H9 (cell line): ENCODE results near the gene KDM1B. TPM values are rescaled to one million over a fixed set of nuclear protein-coding genes. Genes with fewer than 3 reads are reported as not detected.

Source experiments
- DNase-seq: peaks from one replicate; pipeline ENCODE4 v3.0.0-alpha.2; 2017
- H2AFZ ChIP-seq: one replicate; pipeline ENCODE4 v1.6.1; 2013; ENCODE audit warnings: mild to moderate bottlenecking, low read length, control low read depth, moderate library complexity
- H2AK5ac ChIP-seq: 2 replicates; pipeline ENCODE4 v1.6.1; 2013; ENCODE audit warnings: low read length, control low read depth, mixed read lengths; ENCODE audit not compliant: insufficient read length
- H2BK120ac ChIP-seq: one replicate; pipeline ENCODE4 v1.6.1; 2013; ENCODE audit warnings: low read depth, mild to moderate bottlenecking, low read length, control low read depth, inconsistent platforms; ENCODE audit not compliant: poor library complexity, severe bottlenecking
- H2BK12ac ChIP-seq: 2 replicates; pipeline ENCODE4 v1.6.1; 2013; ENCODE audit warnings: low read length, control low read depth, mixed read lengths, low read depth; ENCODE audit not compliant: insufficient read length
- H2BK15ac ChIP-seq: 2 replicates; pipeline ENCODE4 v1.6.1; 2013; ENCODE audit warnings: low read depth, low read length, control low read depth
- H2BK20ac ChIP-seq: one replicate; pipeline ENCODE4 v1.6.1; 2013; ENCODE audit warnings: low read depth, mild to moderate bottlenecking, low read length, control low read depth, inconsistent platforms; ENCODE audit not compliant: poor library complexity, severe bottlenecking
- H2BK5ac ChIP-seq: 2 replicates; pipeline ENCODE4 v1.6.1; 2013; ENCODE audit warnings: low read length, control low read depth, mixed read lengths; ENCODE audit not compliant: insufficient read length
- H3K14ac ChIP-seq: 2 replicates; pipeline ENCODE4 v1.6.1; 2013; ENCODE audit warnings: low read length, control low read depth; ENCODE audit not compliant: insufficient read depth
- H3K18ac ChIP-seq: 2 replicates; pipeline ENCODE4 v1.6.1; 2013; ENCODE audit warnings: low read depth, mild to moderate bottlenecking, mixed read lengths, low read length, control low read depth; ENCODE audit not compliant: insufficient read length
- H3K23ac ChIP-seq: 2 replicates; pipeline ENCODE4 v1.6.1; 2013; ENCODE audit warnings: low read length, control low read depth, mixed read lengths, low read depth; ENCODE audit not compliant: insufficient read length
- H3K23me2 ChIP-seq: 2 replicates; pipeline ENCODE4 v1.6.1; 2013; ENCODE audit warnings: low read depth, mild to moderate bottlenecking, mixed read lengths, low read length, control low read depth; ENCODE audit not compliant: insufficient read length, poor library complexity, severe bottlenecking
- H3K27ac ChIP-seq: 2 replicates; pipeline ENCODE4 v1.5.1; 2013; ENCODE audit warnings: low read length, control low read depth, mixed read lengths, low read depth; ENCODE audit not compliant: insufficient read length
- H3K27me3 ChIP-seq: 2 replicates; pipeline ENCODE4 v1.6.1; 2013; ENCODE audit warnings: low read length, control low read depth, inconsistent platforms; ENCODE audit not compliant: insufficient read depth
- H3K4ac ChIP-seq: 2 replicates; pipeline ENCODE4 v1.6.1; 2013; ENCODE audit warnings: low read depth, mild to moderate bottlenecking, control low read depth, inconsistent platforms, low read length, moderate library complexity
- H3K4me1 ChIP-seq: 2 replicates; pipeline ENCODE4 v1.6.1; 2013; ENCODE audit warnings: low read length, control low read depth, inconsistent platforms; ENCODE audit not compliant: insufficient read depth
- H3K4me2 ChIP-seq: 2 replicates; pipeline ENCODE4 v1.6.1; 2013; ENCODE audit warnings: low read length, control low read depth, mixed read lengths; ENCODE audit not compliant: insufficient read length, insufficient read depth
- H3K56ac ChIP-seq: 2 replicates; pipeline ENCODE4 v1.6.1; 2013; ENCODE audit warnings: low read depth, mild to moderate bottlenecking, mixed read lengths, low read length, control low read depth; ENCODE audit not compliant: insufficient read length
- H3K79me1 ChIP-seq: 2 replicates; pipeline ENCODE4 v1.6.1; 2013; ENCODE audit warnings: low read depth, mild to moderate bottlenecking, moderate library complexity, low read length, control low read depth, inconsistent platforms; ENCODE audit not compliant: insufficient read depth, poor library complexity, severe bottlenecking
- H3K79me2 ChIP-seq: 2 replicates; pipeline ENCODE4 v1.6.1; 2013; ENCODE audit warnings: low read length, control low read depth, inconsistent platforms; ENCODE audit not compliant: insufficient read depth
- H3K9ac ChIP-seq: 2 replicates; pipeline ENCODE4 v1.6.1; 2013; ENCODE audit warnings: low read length, control low read depth, mixed read lengths; ENCODE audit not compliant: insufficient read length; ENCODE audit errors: extremely low read depth
- H3K9me3 ChIP-seq: one replicate; pipeline ENCODE4 v1.6.1; 2013; ENCODE audit warnings: low read depth, low read length, inconsistent platforms; ENCODE audit not compliant: control insufficient read depth
- H3T11ph ChIP-seq: one replicate; pipeline ENCODE4 v1.6.1; 2013; ENCODE audit warnings: mild to moderate bottlenecking, low read length, control low read depth, inconsistent platforms
- H4K20me1 ChIP-seq: one replicate; pipeline ENCODE4 v1.6.1; 2013; ENCODE audit not compliant: control insufficient read depth, insufficient read length, insufficient read depth
- H4K5ac ChIP-seq: 2 replicates; pipeline ENCODE4 v1.6.1; 2013; ENCODE audit warnings: low read depth, mild to moderate bottlenecking, mixed read lengths, low read length, control low read depth; ENCODE audit not compliant: insufficient read length
- H4K8ac ChIP-seq: replicated peaks from 2 replicates; pipeline ENCODE4 v1.6.1; 2013; ENCODE audit warnings: low read length, control low read depth, mixed read lengths, low read depth; ENCODE audit not compliant: insufficient read length
- H4K91ac ChIP-seq: 2 replicates; pipeline ENCODE4 v1.6.1; 2013; ENCODE audit warnings: low read depth, mild to moderate bottlenecking, moderate library complexity, mixed read lengths, low read length, control low read depth; ENCODE audit not compliant: insufficient read length
- H3K27ac Mint-ChIP-seq, 3 experiments: 2 replicates in 2 of 3; 3 replicates in 1 of 3; pipeline ENCODE4 v1.8.0; 2020 to 2021; ENCODE audit warnings: mixed read lengths in 3 of 3, mild to moderate bottlenecking in 1 of 3, moderate library complexity in 1 of 3
- H3K27me3 Mint-ChIP-seq: 2 replicates; pipeline ENCODE4 v1.8.0; 2021; ENCODE audit warnings: low read depth, mild to moderate bottlenecking, moderate library complexity, mixed read lengths
- H3K36me3 Mint-ChIP-seq, 3 experiments: 2 replicates in 2 of 3; 3 replicates in 1 of 3; pipeline ENCODE4 v1.8.0; 2020 to 2021; ENCODE audit warnings: low read depth in 3 of 3, mixed read lengths in 3 of 3; ENCODE audit not compliant: insufficient read depth in 1 of 3
- H3K4me1 Mint-ChIP-seq, 2 experiments: 2 replicates each; pipeline ENCODE4 v1.8.0; 2020; ENCODE audit warnings: mixed read lengths in 2 of 2
- H3K4me3 Mint-ChIP-seq, 2 experiments: 2 replicates in 1 of 2; 3 replicates in 1 of 2; pipeline ENCODE4 v1.8.0; 2020 to 2021; ENCODE audit warnings: mild to moderate bottlenecking in 2 of 2, mixed read lengths in 2 of 2, moderate library complexity in 1 of 2
- H3K9me3 Mint-ChIP-seq, 2 experiments: 2 replicates in 1 of 2; 3 replicates in 1 of 2; pipeline ENCODE4 v1.8.0; 2020; ENCODE audit warnings: mild to moderate bottlenecking in 2 of 2, mixed read lengths in 2 of 2, moderate library complexity in 1 of 2
- CTCF ChIP-seq: fragments of 200-600 bp; sonication (generic); conservative IDR thresholded peaks from 3 replicates; pipeline ENCODE4 v1.8.0; 2021; ENCODE audit warnings: antibody characterized with exemption, mild to moderate bottlenecking
- WGBS: extraction: QIAGEN DNeasy Blood & Tissue Kit; methylation state at CpG from one replicate; pipeline ENCODE4 v1.1.7; 2013; ENCODE audit warnings: missing lambda C conversion rate, low lambda C conversion rate, mixed read lengths; ENCODE audit not compliant: insufficient read length; ENCODE audit errors: extremely low coverage; 5-methylcytosine and 5-hydroxymethylcytosine counted together
- total RNA-seq: library from RNA; stranded (reverse); gene quantifications from 2 replicates; pipeline ENCODE4 v1.2.1, GENCODE V29; 2021

Gene KDM1B
- total RNA-seq, 1 experiment from 2014 or later: 5.4 TPM

GRCh38 chr6:18147616-18148015, 7.6 kb upstream of the KDM1B start:
- H2AFZ ChIP-seq: no peak overlapping the region
- no peak overlapping the region for H3K14ac ChIP-seq
- H3K23ac ChIP-seq: no peak overlapping the region
- peaks cover 7 to 8% of the 10 kb centered on the region in 2 experiments for H3K4me1 Mint-ChIP-seq
- peaks cover 2 to 25% (median 20%) of the 10 kb centered on the region in 3 experiments; a peak in 6 of 7 replicates for H3K36me3 Mint-ChIP-seq
- H3K4me2 ChIP-seq: no peak overlapping the region
- no peak overlapping the region for H2BK15ac ChIP-seq
- no peak for DNase-seq
- no peak overlapping the region for H3K27ac Mint-ChIP-seq
- no peaks in the 10 kb centered on the region for H3K9me3 ChIP-seq
- no peak overlapping the region for H4K8ac ChIP-seq
- no peak overlapping the region for H3K27ac ChIP-seq
- H3K56ac ChIP-seq: no peak overlapping the region
- TF ChIP-seq CTCF: no peak
- no peak overlapping the region for H4K91ac ChIP-seq
- no peaks in the 10 kb centered on the region for H4K20me1 ChIP-seq
- H3K79me1 ChIP-seq: no peaks in the 10 kb centered on the region
- no peak overlapping the region for H3K9ac ChIP-seq
- no peaks in the 10 kb centered on the region for H3K27me3 Mint-ChIP-seq
- no peak overlapping the region for H2BK5ac ChIP-seq
- no peak overlapping the region for H2BK12ac ChIP-seq
- H3T11ph ChIP-seq: no peak overlapping the region
- no peaks in the 10 kb centered on the region for H3K79me2 ChIP-seq
- H3K4me1 ChIP-seq: no peaks in the 10 kb centered on the region
- H3K4ac ChIP-seq: no peak overlapping the region
- no peak overlapping the region for H2AK5ac ChIP-seq
- H3K9me3 Mint-ChIP-seq: no peaks in the 10 kb centered on the region
- H3K23me2 ChIP-seq: no peaks in the 10 kb centered on the region
- H3K27me3 ChIP-seq: no peaks in the 10 kb centered on the region
- H2BK120ac ChIP-seq: no peak overlapping the region
- H2BK20ac ChIP-seq: no peak overlapping the region
- no peak overlapping the region for H3K4me3 Mint-ChIP-seq
- no CpG with 5 or more reads among the region's 2 CpGs for WGBS
- no peak overlapping the region for H3K18ac ChIP-seq
- H4K5ac ChIP-seq: no peak overlapping the region
